GM18909 (cell line): ENCODE results near the gene GNG7.

Experiments used
- ATAC-seq: cut with Tn5 transposase; IDR thresholded peaks from one replicate; pipeline ENCODE4 v1.9.1; 2021; ENCODE audit warnings: mild to moderate bottlenecking; ENCODE audit not compliant: unreplicated experiment, poor library complexity

GNG7 gene

GRCh38 chr19:2727640-2727944 lies 25.1 kb upstream of the GNG7 start:
- ATAC-seq = no peak

GRCh38 chr19:2726904-2727639 lies 24.6 kb upstream of the GNG7 start:
- ATAC-seq = no peak

- ATAC-seq = no peak
These were observed 23.8 kb upstream of the GNG7 start for GRCh38 chr19:2726160-2726855.

DNA sequence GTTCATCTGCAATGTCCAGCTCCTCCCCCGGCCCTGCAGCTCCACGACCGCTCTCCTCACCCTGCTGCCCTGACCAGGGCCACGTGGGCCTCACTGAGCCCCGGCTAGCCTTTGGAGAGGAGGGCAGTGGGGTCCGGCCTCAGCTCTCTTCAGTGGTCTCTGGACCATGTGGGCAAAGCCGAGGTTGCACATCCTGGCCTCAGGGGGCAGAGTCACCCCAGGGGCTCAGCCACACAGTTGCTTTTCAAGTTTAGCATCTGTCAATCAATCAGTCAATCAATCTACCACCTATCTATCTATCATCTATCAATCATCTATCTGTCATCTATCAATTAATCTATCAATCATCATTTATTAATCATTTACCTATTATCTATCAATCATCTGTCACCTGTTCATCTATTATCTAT lies 21.7 kb upstream of the GNG7 start:
- ATAC-seq = no peak

DNA sequence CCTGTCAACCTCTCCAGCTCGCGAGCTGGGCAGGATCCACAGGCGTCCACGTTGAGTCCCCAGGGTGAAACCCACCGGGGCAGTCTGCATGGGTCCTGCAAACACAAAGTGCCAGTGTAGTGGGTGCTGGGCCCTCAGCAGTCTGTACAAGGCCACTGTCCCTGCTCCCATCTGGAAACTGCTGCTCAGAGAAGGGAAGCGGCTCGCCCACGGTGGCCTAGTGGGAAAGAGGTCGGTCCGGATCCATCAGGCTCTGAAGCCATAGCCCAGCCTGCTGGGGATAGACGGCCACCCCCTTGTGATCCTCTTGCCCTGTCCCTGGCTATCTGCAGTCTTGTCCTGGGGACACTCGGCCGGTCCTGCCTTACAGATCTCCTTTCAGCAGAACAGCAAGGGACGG lies 21.3 kb upstream of the GNG7 start:
- no peak for ATAC-seq

- ATAC-seq = no peak
These were observed 20.8 kb upstream of the GNG7 start for GRCh38 chr19:2723345-2723715.

DNA sequence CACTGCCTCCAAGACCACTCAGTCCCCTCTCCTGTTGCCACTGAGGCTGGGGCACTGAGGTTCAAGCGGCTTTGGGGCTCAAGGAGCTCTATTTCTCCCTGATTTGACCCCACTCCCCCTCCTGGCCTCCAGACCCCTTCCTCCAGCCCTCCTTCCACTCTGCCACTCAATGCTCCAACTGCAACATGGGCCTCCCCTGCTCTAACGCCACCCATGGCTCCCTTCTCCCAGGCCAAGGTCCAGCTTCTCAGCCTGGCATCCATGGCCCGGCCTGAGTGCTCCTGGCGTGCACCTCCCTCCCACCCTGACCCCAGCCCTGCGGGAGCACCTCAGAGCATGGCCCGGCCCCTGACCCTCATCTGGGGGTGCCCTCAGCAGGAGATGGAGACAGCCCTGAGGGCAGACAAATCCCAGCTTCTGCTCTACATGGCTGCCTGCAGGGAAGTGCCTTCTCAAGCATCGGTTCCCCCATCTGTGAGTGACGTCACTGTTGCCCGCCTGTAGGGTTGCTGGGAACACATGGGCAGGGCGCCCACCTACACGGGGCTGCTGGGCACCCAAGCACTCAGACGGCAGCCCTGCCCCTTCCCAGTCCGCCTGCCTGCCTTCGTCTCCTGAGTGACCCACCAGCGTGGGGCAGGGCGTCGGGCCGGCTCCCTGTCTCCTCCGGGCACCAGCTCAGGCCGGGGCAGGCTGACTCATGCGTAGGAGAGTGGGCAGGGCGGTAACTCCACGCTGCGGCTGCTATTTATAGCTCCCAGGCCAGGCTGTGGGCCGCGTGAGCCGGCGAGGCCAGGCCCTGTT lies 20.2 kb upstream of the GNG7 start:
- ATAC-seq = no peak

GRCh38 chr19:2721570-2722540 lies 19.4 kb upstream of the GNG7 start:
- no peak for ATAC-seq

DNA sequence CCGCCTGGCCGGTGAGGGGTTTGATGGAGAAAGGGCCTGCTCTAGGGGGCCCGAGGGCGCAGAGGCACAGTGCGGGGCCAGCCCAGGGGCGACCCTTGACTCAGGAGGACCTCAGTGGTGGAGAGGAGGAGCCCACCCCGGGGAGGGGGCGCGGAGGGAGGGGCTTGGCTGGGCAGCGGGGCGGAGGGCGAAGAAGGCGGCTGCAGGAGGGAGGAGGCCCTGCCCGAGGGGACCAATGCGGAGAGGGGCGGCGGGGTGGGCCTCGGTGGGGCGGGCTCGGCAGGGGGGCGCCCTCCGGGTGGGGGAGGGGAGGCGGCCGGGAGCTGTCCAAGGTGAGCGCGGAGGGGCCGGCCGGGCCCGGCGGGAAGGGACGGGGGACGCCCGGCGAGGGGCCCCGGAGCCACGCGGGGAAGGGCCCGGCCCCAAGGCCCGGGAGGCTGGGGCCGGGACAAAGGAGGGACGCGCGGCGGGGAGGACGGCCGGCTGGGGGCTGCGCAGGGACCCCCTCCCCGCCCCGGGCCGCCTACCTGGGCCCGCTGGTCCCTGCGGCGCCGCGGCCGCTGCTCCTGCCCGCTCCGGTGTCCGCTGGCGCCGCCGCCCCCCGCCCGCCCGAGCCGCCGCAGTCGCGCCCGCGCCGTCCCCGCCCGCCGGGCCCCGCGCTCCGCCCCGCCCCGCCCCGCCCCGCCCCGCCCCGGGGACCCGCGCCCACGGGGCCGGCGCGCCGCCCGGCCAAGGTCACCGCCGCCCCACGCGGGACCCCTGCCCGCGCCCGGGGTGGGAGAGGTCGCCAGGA lies 18.5 kb upstream of the GNG7 start, which contains the start of gene DIRAS1:
DIRAS1 (minus strand) TSS at position 596 of the 793 bp plus-strand sequence. CDS start 3,566 bp downstream, outside the sequence.
- no peak for ATAC-seq

GRCh38 chr19:2719920-2720776 lies 17.7 kb upstream of the GNG7 start:
- ATAC-seq = no peak

DNA sequence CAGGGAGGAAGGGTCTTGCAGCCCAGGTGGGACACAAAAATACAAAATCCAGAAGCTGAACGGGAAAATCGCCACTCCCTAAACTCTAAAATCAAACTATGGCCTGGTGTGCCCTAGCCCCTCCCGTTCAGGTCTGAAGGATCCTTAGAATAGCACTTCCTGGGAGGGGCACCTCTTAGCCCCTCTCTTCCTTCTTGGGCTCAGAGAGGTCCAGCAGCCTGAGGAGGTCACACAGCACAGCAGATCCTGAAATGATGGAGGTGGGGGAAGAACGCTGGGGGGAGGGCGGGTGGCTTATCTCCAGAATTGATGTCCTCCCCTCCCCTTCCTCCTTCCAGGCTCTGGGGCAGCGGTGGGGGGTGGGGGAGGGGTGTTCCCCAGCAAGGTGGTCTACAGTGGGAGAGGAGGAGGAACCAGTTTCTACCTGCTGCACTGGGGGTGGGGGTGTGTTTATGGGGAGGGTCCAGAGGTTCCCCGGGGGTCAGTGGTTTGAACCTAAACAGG lies 16.8 kb upstream of the GNG7 start:
- no peak for ATAC-seq

DNA sequence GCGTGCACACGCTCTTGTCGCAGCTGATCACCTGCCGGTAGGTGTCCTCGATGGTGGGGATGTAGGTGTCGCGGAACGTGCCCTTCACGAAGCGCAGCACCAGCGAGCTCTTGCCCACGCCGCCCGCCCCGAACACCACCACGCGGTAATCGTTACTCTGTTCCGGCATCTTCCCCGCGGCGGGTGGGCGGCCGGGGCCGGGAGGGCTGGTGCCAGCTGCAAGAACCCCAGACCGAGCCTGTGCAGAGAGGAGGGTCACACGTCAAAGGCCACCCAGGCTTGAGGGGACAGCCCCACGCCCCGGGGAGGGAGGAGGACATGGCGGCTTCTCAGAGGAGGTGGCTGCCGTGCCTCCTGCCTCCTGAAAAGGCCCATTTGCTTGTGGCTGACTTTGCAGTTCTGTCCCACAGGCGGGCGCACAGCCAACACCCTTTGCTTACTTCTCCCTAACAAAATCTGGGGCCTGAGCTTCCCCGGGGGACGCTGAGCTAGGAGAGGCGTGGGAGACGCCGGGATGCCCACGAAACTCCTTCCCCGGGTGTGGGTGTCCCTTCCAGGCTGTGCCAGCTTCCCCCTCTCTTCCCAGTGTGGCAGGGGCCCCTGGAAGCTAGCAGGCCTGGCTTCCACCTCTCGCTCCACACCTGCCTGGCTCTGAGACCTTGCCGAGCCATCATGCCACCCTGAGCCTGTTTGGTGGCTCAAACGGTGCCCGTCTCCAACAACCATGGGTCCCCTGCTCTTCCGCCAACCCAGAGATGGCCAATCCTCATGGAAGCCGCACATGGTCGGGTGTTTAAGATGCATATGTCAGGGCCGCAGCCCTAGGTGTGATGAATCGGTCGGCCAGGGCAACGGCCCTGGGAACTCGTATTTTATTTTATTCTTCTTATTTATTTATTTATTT lies 15.4 kb upstream of the GNG7 start:
- no peak for ATAC-seq

GRCh38 chr19:2716722-2717637 lies 14.5 kb upstream of the GNG7 start:
- no peak for ATAC-seq

DNA sequence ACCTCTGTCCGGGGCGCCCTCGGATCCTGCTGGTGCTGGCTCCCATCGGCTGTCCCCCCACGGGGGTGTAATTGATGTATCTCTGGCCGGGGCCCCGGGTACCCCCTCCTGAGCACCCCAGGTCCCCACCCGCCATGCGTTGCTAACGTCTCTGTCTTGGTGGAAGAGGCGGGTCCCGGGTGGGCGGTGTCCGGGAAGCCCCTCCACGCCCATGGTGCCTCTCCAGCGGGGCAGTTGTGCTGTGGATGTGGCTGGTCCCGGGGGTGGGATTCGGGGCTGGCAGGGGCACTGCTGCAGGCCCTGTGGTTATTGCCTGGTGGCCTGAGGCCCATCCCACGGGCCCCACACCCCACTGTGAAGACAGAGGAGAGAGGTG lies 13.8 kb upstream of the GNG7 start:
- no peak for ATAC-seq

GRCh38 chr19:2715470-2716274 lies 13.2 kb upstream of the GNG7 start:
- no peak for ATAC-seq
